H1 (cell line): ENCODE results near the gene PTGDS. TPM values are rescaled to one million over a fixed set of nuclear protein-coding genes. Genes with fewer than 3 reads are reported as not detected.

Experiments used
- BCL11A ChIP-seq, 2 experiments: IDR thresholded peaks; one replicate each; pipeline ENCODE4 v1.6.1; 2011; ENCODE audit warnings: low read depth in 2 of 2, low read length in 2 of 2, mild to moderate bottlenecking in 2 of 2
- EGR1 ChIP-seq: IDR thresholded peaks from 2 replicates; pipeline ENCODE4 v1.6.1; 2011; ENCODE audit warnings: low read depth, low read length, borderline replicate concordance
- EZH2 ChIP-seq: fragments of 200-600 bp; sonication (generic); IDR thresholded peaks from 2 replicates; pipeline ENCODE4 v1.7.1; 2012; ENCODE audit warnings: low read depth, mild to moderate bottlenecking, moderate library complexity, low read length, inconsistent platforms; ENCODE audit not compliant: severe bottlenecking
- GTF2F1 ChIP-seq: IDR thresholded peaks from 2 replicates; pipeline ENCODE4 v1.6.1; 2012; ENCODE audit warnings: low read depth, low read length, improper control_type of control experiment, borderline replicate concordance
- HDAC2 ChIP-seq, 2 experiments: fragments of 300-600 bp in 1 of 2; sonication (generic) in 1 of 2; IDR thresholded peaks; 2 replicates each; pipeline ENCODE4 v1.6.1; 2011 to 2012; ENCODE audit warnings: low read depth in 2 of 2, low read length in 2 of 2, mild to moderate bottlenecking in 2 of 2, moderate library complexity in 2 of 2, borderline replicate concordance in 1 of 2, inconsistent platforms in 1 of 2
- HDAC6 ChIP-seq: IDR thresholded peaks from one replicate; pipeline ENCODE4 v1.7.1; 2012; ENCODE audit warnings: low read depth, mild to moderate bottlenecking, inconsistent platforms, low read length, moderate library complexity
- POLR2AphosphoS5 ChIP-seq: IDR thresholded peaks from 2 replicates; pipeline ENCODE4 v1.6.1; 2011; ENCODE audit warnings: low read depth, low read length
- POU5F1 ChIP-seq: IDR thresholded peaks from 2 replicates; pipeline ENCODE4 v1.6.1; 2011; ENCODE audit warnings: low read depth, mild to moderate bottlenecking, low read length, moderate library complexity
- polyA plus RNA-seq, 7 experiments: library from polyadenylated mRNA; depleted of rRNA in 3 of 7; stranded (reverse) in 5 of 7; unstranded in 2 of 7; fragments of >200 nt in 5 of 7; fragments of 200-250 nt in 2 of 7; gene quantifications; 1 replicate in 5 of 7; 2 replicates in 1 of 7; 4 replicates in 1 of 7; pipeline versions ENCODE4 v1.2.1 to v1.2.3, GENCODE V29; 2011 to 2013; ENCODE audit warnings: missing spikeins in 2 of 7, mixed read lengths in 2 of 7
- total RNA-seq: library from RNA; stranded (reverse); fragmentation: NEBNext Ultra II Directional; extraction: Animal tissue kit (Norgen Biotek cat#: 25700); gene quantifications from 2 replicates; pipeline ENCODE4 v1.2.1, GENCODE V29; 2021
- TF ChIP-seq, protein P1 (sequence below): IDR thresholded peaks from 2 replicates; pipeline ENCODE4 v1.6.1; 2012; ENCODE audit warnings: inconsistent platforms
- TF ChIP-seq, protein P2 (sequence below): IDR thresholded peaks from 2 replicates; pipeline ENCODE4 v1.6.1; 2011; ENCODE audit warnings: low read length, improper control_type of control experiment

Gene PTGDS
- total and polyA plus RNA-seq, 2 of the 8 experiments (the other 6 are each of a cell fraction or from before 2014, with no cell fraction given), result 1.7 to 2.3 TPM

DNA sequence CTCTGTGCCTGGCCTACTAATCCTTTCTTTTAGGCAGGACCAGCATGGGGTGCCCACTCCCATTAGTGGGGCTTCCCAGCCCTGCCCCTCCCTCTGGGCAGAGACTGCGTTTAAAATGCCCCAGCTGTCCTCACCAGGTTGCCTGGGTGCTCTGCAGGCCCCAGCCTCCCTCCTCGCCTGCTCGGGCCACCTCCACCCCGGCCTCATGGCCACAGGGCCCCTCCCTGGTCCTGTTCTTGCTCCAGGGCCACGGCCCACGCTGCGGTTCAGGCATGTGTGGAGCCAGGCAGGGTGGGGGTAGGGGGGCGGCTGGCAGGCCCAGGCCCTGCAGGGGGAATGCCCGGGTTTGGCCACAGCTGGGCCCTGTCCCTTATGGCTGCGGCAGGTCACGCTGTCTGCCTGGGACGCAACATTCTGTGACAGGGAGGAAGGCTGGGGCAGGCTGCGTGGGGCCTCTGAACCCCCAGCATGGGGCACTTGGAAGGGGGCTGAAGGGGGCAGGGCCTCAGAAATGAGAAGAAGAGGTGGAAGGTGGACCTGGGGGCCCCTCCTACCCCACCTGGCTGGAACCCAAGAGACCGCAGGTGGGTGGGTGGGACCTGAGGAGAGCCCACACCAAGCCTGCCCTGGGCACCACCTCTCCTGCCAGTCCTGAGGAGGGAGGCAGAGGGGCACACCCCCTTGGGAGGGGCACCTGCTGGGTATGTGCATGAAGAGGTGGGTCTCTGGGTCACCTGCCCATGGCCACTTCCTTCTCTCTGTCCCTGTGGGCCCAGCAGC, 25.6 kb upstream of the PTGDS start, which contains the start of gene LCN12 (continued):
- TF ChIP-seq HDAC6, result no peak
- TF ChIP-seq EZH2, result no peak
- no peak for TF ChIP-seq HDAC2 (IDR thresholded peaks at IDR 0.05; ENCODE audit: borderline replicate concordance in 1 of 2, low read depth in 2 of 2, low read length in 2 of 2)
- no peak for TF ChIP-seq POLR2AphosphoS5
- no peak for TF ChIP-seq EGR1
- TF ChIP-seq GTF2F1, result no peak
- TF ChIP-seq, protein P1, sequence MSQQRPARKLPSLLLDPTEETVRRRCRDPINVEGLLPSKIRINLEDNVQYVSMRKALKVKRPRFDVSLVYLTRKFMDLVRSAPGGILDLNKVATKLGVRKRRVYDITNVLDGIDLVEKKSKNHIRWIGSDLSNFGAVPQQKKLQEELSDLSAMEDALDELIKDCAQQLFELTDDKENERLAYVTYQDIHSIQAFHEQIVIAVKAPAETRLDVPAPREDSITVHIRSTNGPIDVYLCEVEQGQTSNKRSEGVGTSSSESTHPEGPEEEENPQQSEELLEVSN, result no peak
- TF ChIP-seq POU5F1, result no peak
- TF ChIP-seq, protein P2, sequence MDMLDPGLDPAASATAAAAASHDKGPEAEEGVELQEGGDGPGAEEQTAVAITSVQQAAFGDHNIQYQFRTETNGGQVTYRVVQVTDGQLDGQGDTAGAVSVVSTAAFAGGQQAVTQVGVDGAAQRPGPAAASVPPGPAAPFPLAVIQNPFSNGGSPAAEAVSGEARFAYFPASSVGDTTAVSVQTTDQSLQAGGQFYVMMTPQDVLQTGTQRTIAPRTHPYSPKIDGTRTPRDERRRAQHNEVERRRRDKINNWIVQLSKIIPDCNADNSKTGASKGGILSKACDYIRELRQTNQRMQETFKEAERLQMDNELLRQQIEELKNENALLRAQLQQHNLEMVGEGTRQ, result no peak
- no peak for TF ChIP-seq BCL11A (IDR thresholded peaks at IDR 0.05; ENCODE audit: low read depth in 2 of 2, low read length in 2 of 2)
- TF ChIP-seq, all 59 proteins: peak for 0
